ENCODE results near the gene BIRC6.
"Not testable (repeated sequence)": the region's sequence is repeated elsewhere in the genome, so short reads cannot be mapped to it uniquely, and the experiment has no call there.

BIRC6 gene

GRCh38 chr2:32622570-32623310, 265.9 kb downstream of the BIRC6 start:
- DNase-seq, result no peak

GRCh38 chr2:32623311-32623706, 266.5 kb downstream of the BIRC6 start:
- DNase-seq, result no peak

- no peak for DNase-seq
Measured at GRCh38 chr2:32624812-32625211, 268.0 kb downstream of the BIRC6 start.

GRCh38 chr2:32626639-32627221, 269.9 kb downstream of the BIRC6 start:
- no peak for DNase-seq

GRCh38 chr2:32627441-32627813, 270.6 kb downstream of the BIRC6 start:
- DNase-seq, result no peak

- peak; percentile 97 for DNase-seq
Measured at GRCh38 chr2:32627814-32628579, 271.2 kb downstream of the BIRC6 start, which contains the start of gene TTC27. Gene TTC27, plus strand, starts transcription at chr2:32628050. Its CDS starts 243 bp downstream, at chr2:32628293.

DNA sequence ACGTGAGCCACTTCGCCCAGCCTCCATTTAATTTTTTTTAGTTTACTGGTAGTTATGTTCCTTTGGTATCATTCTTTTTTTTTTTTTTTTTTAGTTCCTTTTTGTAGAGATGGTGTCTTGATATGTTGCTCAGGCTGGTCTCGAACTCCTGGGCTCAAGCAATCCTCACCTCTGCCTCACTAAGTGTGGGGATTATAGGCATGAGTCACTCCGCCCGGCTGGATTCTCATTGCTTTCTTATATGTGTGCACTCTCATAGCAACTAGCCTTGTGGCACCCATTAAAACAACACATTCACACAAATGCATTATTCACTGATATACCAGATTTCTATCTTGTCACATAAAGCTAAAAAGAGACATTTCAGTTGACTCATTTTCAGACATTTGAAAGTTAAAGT, 275.3 kb downstream of the BIRC6 start:
- peak; percentile 50 for DNase-seq

DNA sequence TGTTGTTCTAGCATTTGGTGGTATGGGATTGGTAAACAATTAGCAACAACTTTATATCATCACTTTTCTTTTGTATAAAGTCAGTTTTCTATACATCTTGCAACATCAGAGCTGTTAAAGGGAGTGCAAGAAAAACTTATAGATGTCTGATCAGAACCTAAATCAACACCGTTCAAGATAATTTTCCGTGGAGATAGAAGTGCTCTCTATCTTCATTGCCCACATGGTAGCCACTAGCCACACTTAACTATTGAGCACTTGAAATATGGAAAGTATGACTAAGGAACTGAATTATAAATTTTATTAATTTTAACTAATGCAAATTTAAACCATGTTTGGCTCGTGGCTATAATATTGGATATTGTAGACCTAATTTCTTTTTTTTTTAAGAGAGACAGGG, 276.2 kb downstream of the BIRC6 start:
- no peak for DNase-seq

GRCh38 chr2:32638548-32638947, 281.7 kb downstream of the BIRC6 start:
- not testable (repeated sequence) for DNase-seq

- no peak for DNase-seq
Measured at GRCh38 chr2:32641180-32641579, 284.4 kb downstream of the BIRC6 start.

- DNase-seq, result no peak
Measured at GRCh38 chr2:32647180-32647651, 290.4 kb downstream of the BIRC6 start.

GRCh38 chr2:32652555-32653209, 295.9 kb downstream of the BIRC6 start:
- DNase-seq, result no peak

DNA sequence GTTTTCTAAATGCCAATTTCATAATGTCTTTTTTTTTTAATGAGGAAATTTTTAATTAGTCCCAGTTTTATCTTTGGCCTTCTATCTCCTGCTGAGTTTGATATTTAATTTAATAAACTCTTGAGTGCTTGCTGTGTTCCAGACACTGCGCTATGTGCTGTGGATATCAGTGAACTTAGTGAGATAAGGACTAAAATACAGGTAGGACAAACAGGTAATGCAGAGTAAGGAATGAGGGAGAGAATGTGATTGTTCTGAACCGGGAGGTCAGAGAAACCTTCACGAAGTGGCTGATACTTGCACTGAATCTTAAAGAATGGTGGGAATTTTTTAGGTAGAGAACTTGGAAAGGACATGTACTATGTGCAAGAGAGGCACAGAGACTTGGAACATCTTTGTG, 299.2 kb downstream of the BIRC6 start:
- no peak for DNase-seq

DNA sequence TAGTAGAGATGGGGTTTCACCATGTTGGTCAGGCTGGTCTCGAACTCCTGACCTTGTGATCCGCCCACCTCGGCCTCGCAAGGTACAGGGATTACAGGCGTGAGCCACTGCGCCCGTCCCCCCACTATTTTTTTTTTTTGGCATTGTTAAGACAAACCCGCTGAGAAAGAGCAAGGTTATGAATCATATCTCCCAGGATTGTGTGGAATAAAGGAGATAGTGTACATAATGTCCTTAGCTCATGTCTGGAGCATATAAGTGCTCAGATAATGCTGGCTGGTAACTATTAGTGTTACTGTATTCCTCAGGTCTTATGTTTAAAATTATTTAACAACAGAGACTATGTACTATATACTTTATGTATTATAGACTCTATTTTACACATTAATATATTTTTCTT, 307.0 kb downstream of the BIRC6 start:
- no peak for DNase-seq

DNA sequence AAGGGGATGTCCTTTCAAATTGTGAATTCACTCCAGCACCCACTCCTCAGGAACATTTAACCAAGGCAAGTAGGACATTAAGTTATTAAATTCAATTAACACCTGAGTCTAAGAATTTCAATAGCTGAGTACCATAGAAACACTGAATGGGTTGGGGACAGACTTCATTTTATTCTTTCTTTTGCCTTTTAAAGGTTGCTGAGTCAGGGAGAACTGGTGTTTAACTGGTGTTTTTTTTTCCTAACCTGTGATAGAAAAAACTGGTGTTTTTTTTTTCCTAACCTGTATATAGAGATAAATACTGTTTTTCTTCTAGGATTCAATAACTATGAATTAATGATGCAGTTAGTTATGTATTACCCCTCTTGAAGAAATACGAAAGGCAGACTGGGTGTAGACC, 309.9 kb downstream of the BIRC6 start:
- no peak for DNase-seq

DNA sequence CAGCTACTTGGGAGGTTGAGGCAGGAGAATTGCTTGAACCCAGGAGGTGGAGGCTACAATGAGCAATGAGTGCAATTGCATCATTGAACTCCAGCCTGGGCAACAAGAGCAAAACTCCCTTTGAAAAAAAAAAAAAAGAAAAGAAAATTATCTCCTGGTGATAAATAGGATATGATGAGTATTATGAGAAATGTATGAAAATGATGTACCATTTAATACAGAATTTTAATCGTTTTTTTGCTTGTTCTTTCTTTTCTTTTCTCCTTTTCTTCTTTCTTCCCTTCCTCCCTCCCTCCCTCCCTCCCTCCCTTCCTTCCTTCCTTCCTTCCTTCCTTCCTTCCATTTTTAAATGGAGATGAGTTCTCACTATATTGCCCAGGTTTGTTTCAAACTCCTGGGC, 311.4 kb downstream of the BIRC6 start:
- DNase-seq, result no peak

Measured in stimulated activated CD8-positive, alpha-beta memory T cell treated with anti-CD3 and anti-CD28 coated beads, Interleukin-4, amount 100 ng/mL, for 48 hours (primary cell).